SH-SY5Y (cell line): ENCODE results near the gene PIF1.

ENCODE experiments used
- GATA2 ChIP-seq: IDR thresholded peaks from 2 replicates; pipeline ENCODE4 v1.6.1; 2011; ENCODE audit warnings: mild to moderate bottlenecking, low read depth, low read length
- GATA3 ChIP-seq: IDR thresholded peaks from 2 replicates; pipeline ENCODE4 v1.6.1; 2011; ENCODE audit warnings: low read depth, mild to moderate bottlenecking, low read length, moderate library complexity

DNA sequence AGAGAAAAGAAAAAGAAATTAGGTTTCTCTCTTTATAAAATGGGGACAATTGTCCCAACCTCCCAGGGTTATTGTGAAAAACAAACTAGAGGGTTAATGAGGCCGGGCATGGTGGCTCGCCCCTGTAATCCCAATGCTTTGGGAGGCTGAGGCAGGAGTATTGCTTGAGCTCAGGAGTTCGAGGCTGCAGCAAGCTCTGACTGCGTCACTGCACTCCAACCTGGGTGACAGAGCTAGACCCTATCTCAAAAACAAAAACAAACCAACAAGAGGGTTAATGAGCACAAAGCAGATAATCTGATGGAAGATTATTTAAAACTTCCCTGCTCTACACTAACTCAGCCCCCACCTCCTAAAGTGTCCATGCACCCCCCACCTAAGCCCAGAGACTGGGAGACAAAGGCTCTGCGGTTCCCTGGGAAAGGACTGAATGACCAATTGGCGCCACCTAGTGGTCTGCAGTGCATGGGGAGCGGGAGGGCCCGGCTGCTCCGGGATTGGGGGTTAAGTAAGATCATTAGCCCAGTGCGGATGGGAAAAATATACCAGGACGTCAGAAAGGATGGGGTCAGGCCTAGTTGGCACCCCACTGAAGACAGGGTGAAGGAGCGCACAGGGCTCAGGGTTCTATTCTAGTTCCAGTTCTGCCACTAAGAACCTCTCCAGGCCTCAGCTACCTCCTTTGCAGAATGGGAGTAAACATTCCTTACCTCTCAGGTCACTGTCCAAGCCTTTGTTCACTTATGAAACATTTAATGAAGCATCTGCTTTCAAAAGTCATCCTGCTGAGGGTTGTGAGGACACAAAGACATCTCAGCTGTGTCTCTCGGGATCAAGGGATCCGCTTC, 15.6 kb downstream of the PIF1 start:
- TF ChIP-seq GATA2 (no peak), GATA3 (no peak)
